ENCODE data around the gene IL1RN. TPM values are rescaled to one million over a fixed set of nuclear protein-coding genes. Genes with fewer than 3 reads are reported as not detected.

IL1RN gene
- polyA plus RNA-seq, 3 donors = 89.9 to 109 (median 92.0) TPM

GRCh38 chr2:113176696-113177355 lies 49.4 kb downstream of the IL1RN start:
- H3K9ac ChIP-seq (ENCODE audit: insufficient read depth, low read length, poor library complexity, severe bottlenecking) = no peak overlapping the region
- 87% methylated on average over 4 of the region's 7 CpGs for WGBS (ENCODE audit: insufficient coverage)
- TF ChIP-seq, protein P1, sequence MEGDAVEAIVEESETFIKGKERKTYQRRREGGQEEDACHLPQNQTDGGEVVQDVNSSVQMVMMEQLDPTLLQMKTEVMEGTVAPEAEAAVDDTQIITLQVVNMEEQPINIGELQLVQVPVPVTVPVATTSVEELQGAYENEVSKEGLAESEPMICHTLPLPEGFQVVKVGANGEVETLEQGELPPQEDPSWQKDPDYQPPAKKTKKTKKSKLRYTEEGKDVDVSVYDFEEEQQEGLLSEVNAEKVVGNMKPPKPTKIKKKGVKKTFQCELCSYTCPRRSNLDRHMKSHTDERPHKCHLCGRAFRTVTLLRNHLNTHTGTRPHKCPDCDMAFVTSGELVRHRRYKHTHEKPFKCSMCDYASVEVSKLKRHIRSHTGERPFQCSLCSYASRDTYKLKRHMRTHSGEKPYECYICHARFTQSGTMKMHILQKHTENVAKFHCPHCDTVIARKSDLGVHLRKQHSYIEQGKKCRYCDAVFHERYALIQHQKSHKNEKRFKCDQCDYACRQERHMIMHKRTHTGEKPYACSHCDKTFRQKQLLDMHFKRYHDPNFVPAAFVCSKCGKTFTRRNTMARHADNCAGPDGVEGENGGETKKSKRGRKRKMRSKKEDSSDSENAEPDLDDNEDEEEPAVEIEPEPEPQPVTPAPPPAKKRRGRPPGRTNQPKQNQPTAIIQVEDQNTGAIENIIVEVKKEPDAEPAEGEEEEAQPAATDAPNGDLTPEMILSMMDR (IDR thresholded peaks at IDR 0.05) = no peak
- H3K36me3 ChIP-seq (replicated peaks in 1 of 2; ENCODE audit: control insufficient read depth in 1 of 2, insufficient read depth in 2 of 2, low read length in 2 of 2) = peaks cover 8 to 30% of the 10 kb centered on the region in 2 donors
- intact Hi-C loops (cut with micrococcal nuclease) = loop anchor here in 1 of 2 donors (5.0 kb wide), 1 partner anchor 35 kb away; no protein-coding TSS in a partner anchor
- Mint-ChIP-seq H3K4me3 (peak overlapping the region; percentile 89 to 94), H3K36me3 (peaks cover 27 to 43% of the 10 kb centered on the region in 2 donors), H3K27me3 (ENCODE audit: low read depth in 3 of 3) (peaks cover 0 to 2% (median 0%) of the 10 kb centered on the region in 3 donors), H3K27ac (peak overlapping the region in 5 of 7 donors; percentile 6 to 71 (median 66)), H3K9me3 (no peaks in the 10 kb centered on the region), H3K4me1 (peaks cover 89% of the 10 kb centered on the region)
- no peaks in the 10 kb centered on the region for H3K9me3 ChIP-seq (replicated peaks in 1 of 2; ENCODE audit: control insufficient read depth in 1 of 2, insufficient read depth in 1 of 2, low read length in 2 of 2)
- no peak overlapping the region for H3K4me3 ChIP-seq (replicated peaks in 1 of 3; ENCODE audit: low read depth in 2 of 3, low read length in 3 of 3)
- H3K27me3 ChIP-seq (ENCODE audit: control insufficient read depth in 2 of 2, insufficient read depth in 2 of 2, low read length in 2 of 2) = no peaks in the 10 kb centered on the region
- peak overlapping the region; percentile 99 for H3K4me2 ChIP-seq (replicated peaks; ENCODE audit: extremely low read depth, low read length, poor library complexity, severe bottlenecking)
- peaks cover 80% of the 10 kb centered on the region for H3K79me2 ChIP-seq (ENCODE audit: insufficient read depth, low read length)
- no peak for DNase-seq
- H3K4me1 ChIP-seq (ENCODE audit: control insufficient read depth in 1 of 2, insufficient read depth in 2 of 2, low read length in 2 of 2) = peaks cover 80 to 96% of the 10 kb centered on the region in 2 donors
- no peak overlapping the region for H2AFZ ChIP-seq (ENCODE audit: insufficient read depth, low read depth, low read length, poor library complexity, severe bottlenecking)
- peaks cover 74% of the 10 kb centered on the region for H4K20me1 ChIP-seq (ENCODE audit: insufficient read depth, low read length)
- peak overlapping the region in 1 of 2 donors; percentile 97 for H3K27ac ChIP-seq (ENCODE audit: low read depth in 1 of 2, low read length in 2 of 2)

GRCh38 chr2:113178069-113178746 lies 50.8 kb downstream of the IL1RN start:
- Mint-ChIP-seq H3K4me3 (no peak overlapping the region), H3K9me3 (no peaks in the 10 kb centered on the region), H3K36me3 (peaks cover 40 to 57% of the 10 kb centered on the region in 2 donors), H3K27me3 (ENCODE audit: low read depth in 3 of 3) (peaks cover 0 to 2% (median 0%) of the 10 kb centered on the region in 3 donors), H3K27ac (peak overlapping the region in 2 of 7 donors; percentile 61 to 90), H3K4me1 (peaks cover 85% of the 10 kb centered on the region)
- H3K79me2 ChIP-seq (ENCODE audit: insufficient read depth, low read length) = peaks cover 94% of the 10 kb centered on the region
- no peaks in the 10 kb centered on the region for H3K27me3 ChIP-seq (ENCODE audit: control insufficient read depth in 2 of 2, insufficient read depth in 2 of 2, low read length in 2 of 2)
- WGBS (ENCODE audit: insufficient coverage) = 100% methylated on average over 7 of the region's 11 CpGs
- H3K4me1 ChIP-seq (ENCODE audit: control insufficient read depth in 1 of 2, insufficient read depth in 2 of 2, low read length in 2 of 2) = peaks cover 75 to 98% of the 10 kb centered on the region in 2 donors
- no peak overlapping the region for H3K4me3 ChIP-seq (replicated peaks in 1 of 3; ENCODE audit: low read depth in 2 of 3, low read length in 3 of 3)
- intact Hi-C loops (cut with micrococcal nuclease) = loop anchor here in 1 of 2 donors (5.0 kb wide), 1 partner anchor 36 kb away; no protein-coding TSS in a partner anchor
- no peak overlapping the region for H2AFZ ChIP-seq (ENCODE audit: insufficient read depth, low read depth, low read length, poor library complexity, severe bottlenecking)
- peaks cover 21 to 44% of the 10 kb centered on the region in 2 donors for H3K36me3 ChIP-seq (replicated peaks in 1 of 2; ENCODE audit: control insufficient read depth in 1 of 2, insufficient read depth in 2 of 2, low read length in 2 of 2)
- peaks cover 87% of the 10 kb centered on the region for H4K20me1 ChIP-seq (ENCODE audit: insufficient read depth, low read length)
- no peak overlapping the region for H3K9ac ChIP-seq (ENCODE audit: insufficient read depth, low read length, poor library complexity, severe bottlenecking)
- TF ChIP-seq, protein P1 (IDR thresholded peaks at IDR 0.05) = no peak
- no peak for DNase-seq
- H3K27ac ChIP-seq (ENCODE audit: low read depth in 1 of 2, low read length in 2 of 2) = peak overlapping the region in 1 of 2 donors; percentile 97
- no peaks in the 10 kb centered on the region for H3K9me3 ChIP-seq (replicated peaks in 1 of 2; ENCODE audit: control insufficient read depth in 1 of 2, insufficient read depth in 1 of 2, low read length in 2 of 2)
- no peak overlapping the region for H3K4me2 ChIP-seq (replicated peaks; ENCODE audit: extremely low read depth, low read length, poor library complexity, severe bottlenecking)
